HepG2 (cell line): ENCODE results near the gene BBLN. TPM values are rescaled to one million over a fixed set of nuclear protein-coding genes. Genes with fewer than 3 reads are reported as not detected.

Experiments
- ATAC-seq: fragments of 200-7000 bp; cut with Tn5 transposase; 3 replicates; pipeline ENCODE4 v1.9.1; 2020; ENCODE audit warnings: mild to moderate bottlenecking, moderate library complexity
- BruUV-seq: library from RNA; stranded (reverse); fragments of 400-500 nt; replicated peaks from 2 replicates; lab custom pipeline; 2021; lab: Mats Ljungman, UMichigan
- CTCF ChIA-PET: fragments of 300-600 bp; formaldehyde crosslinking; extraction: SDS; loops from one replicate; lab custom pipeline; 2021; ENCODE audit warnings: low total read pairs, inconsistent platforms, low intra/inter-chr PET ratio; lab: Yijun Ruan, JAX
- POLR2A ChIA-PET: fragments of 350-600 bp; sonication (Branson Sonifier 250); formaldehyde crosslinking; loops from one replicate; lab custom pipeline; 2020; ENCODE audit warnings: antibody characterized with exemption, inconsistent platforms; lab: Yijun Ruan, JAX
- DNase-seq: peaks from one replicate; pipeline ENCODE4 v3.0.0-alpha.2; 2015; ENCODE audit warnings: low spot score
- FAIRE-seq: peaks from 3 replicates; lab custom pipeline; 2011; peaks lifted over from hg19 to GRCh38; lab: Jason Lieb, UNC
- H2AFZ ChIP-seq: one replicate; pipeline ENCODE4 v1.6.1; 2011; ENCODE audit warnings: low read length, inconsistent platforms
- H3K27ac ChIP-seq: fragments of 300-600 bp; 3 replicates; pipeline ENCODE4 v1.8.0; 2011; ENCODE audit warnings: mixed run types, mild to moderate bottlenecking, mixed read lengths, low read length, inconsistent platforms; ENCODE audit not compliant: insufficient read depth; ENCODE audit errors: extremely low read length
- H3K27me3 ChIP-seq, 2 experiments: fragments of 200-600 bp in 1 of 2; 2 replicates in 1 of 2; 3 replicates in 1 of 2; pipeline versions ENCODE4 v1.6.0 to v1.8.0; 2011; ENCODE audit warnings: low read length in 2 of 2, mild to moderate bottlenecking in 2 of 2, moderate library complexity in 2 of 2, inconsistent platforms in 1 of 2; ENCODE audit not compliant: insufficient read depth in 2 of 2, control insufficient read depth in 1 of 2
- H3K36me3 ChIP-seq, 2 experiments: fragments of 200-600 bp in 1 of 2; replicated peaks in 1 of 2; 2 replicates in 1 of 2; 3 replicates in 1 of 2; pipeline versions ENCODE4 v1.5.1 to v1.8.0; 2011; ENCODE audit warnings: low read length in 2 of 2, inconsistent platforms in 1 of 2; ENCODE audit not compliant: insufficient read depth in 2 of 2, control insufficient read depth in 1 of 2
- H3K4me1 ChIP-seq: 2 replicates; pipeline ENCODE4 v1.5.1; 2012; ENCODE audit warnings: low read length, inconsistent platforms; ENCODE audit not compliant: insufficient read depth
- H3K4me2 ChIP-seq: 2 replicates; pipeline ENCODE4 v1.6.0; 2011; ENCODE audit warnings: low read depth, low read length, inconsistent platforms
- H3K4me3 ChIP-seq, 3 experiments: fragments of 200-600 bp in 1 of 3; sonication (generic), shearing (Covaris generic) in 1 of 3; replicated peaks in 1 of 3; 2 replicates each; pipeline ENCODE4 v1.5.1; 2011 to 2016; ENCODE audit warnings: low read length in 3 of 3, inconsistent platforms in 2 of 3, low read depth in 2 of 3, mild to moderate bottlenecking in 2 of 3, control low read depth in 1 of 3, mixed read lengths in 1 of 3; ENCODE audit not compliant: insufficient read depth in 1 of 3
- H3K79me2 ChIP-seq: one replicate; pipeline ENCODE4 v1.6.1; 2011; ENCODE audit warnings: low read length, inconsistent platforms; ENCODE audit not compliant: insufficient read depth
- H3K9ac ChIP-seq: 2 replicates; pipeline ENCODE4 v1.6.0; 2011; ENCODE audit warnings: mild to moderate bottlenecking, low read depth, low read length, inconsistent platforms; ENCODE audit not compliant: insufficient read depth
- H3K9me3 ChIP-seq: 2 replicates; pipeline ENCODE4 v1.5.1; 2012; ENCODE audit warnings: mild to moderate bottlenecking, low read length
- H4K20me1 ChIP-seq: 2 replicates; pipeline ENCODE4 v1.6.0; 2011; ENCODE audit warnings: inconsistent platforms, mild to moderate bottlenecking, low read length, moderate library complexity; ENCODE audit not compliant: insufficient read depth
- ARID4A ChIP-seq: sonication (generic); formaldehyde crosslinking; IDR thresholded peaks from 2 replicates; pipeline ENCODE4 v1.5.0; 2020; ENCODE audit warnings: mild to moderate bottlenecking, missing genetic modification reagents, borderline replicate concordance
- BORCS8-MEF2B ChIP-seq: sonication (generic); formaldehyde crosslinking; IDR thresholded peaks from 2 replicates; pipeline ENCODE4 v1.8.0; 2022; ENCODE audit warnings: mild to moderate bottlenecking, missing genetic modification reagents
- GATAD1 ChIP-seq: IDR thresholded peaks from 2 replicates; pipeline ENCODE4 v1.6.1; 2016; ENCODE audit warnings: missing genetic modification reagents, missing compliant biosample characterization
- HNF4A ChIP-seq: sonication (generic); formaldehyde crosslinking; IDR thresholded peaks from 2 replicates; pipeline ENCODE4 v1.4.0; 2020; ENCODE audit warnings: missing genetic modification reagents
- JUNB ChIP-seq: sonication (generic); formaldehyde crosslinking; IDR thresholded peaks from 2 replicates; pipeline ENCODE4 v1.8.0; 2022; ENCODE audit warnings: missing genetic modification reagents, mild to moderate bottlenecking, borderline replicate concordance
- KDM1A ChIP-seq: IDR thresholded peaks from 2 replicates; pipeline ENCODE4 v1.6.1; 2016; ENCODE audit warnings: missing compliant biosample characterization
- MAFF ChIP-seq: IDR thresholded peaks from 2 replicates; pipeline ENCODE4 v1.6.1; 2011; ENCODE audit warnings: low read depth, low read length, improper control_type of control experiment
- NFE2L2 ChIP-seq: fragments of 150-350 bp; IDR thresholded peaks from 2 replicates; pipeline ENCODE4 v1.6.1; 2014; ENCODE audit warnings: low read length
- RXRA ChIP-seq: sonication (generic); formaldehyde crosslinking; IDR thresholded peaks from 2 replicates; pipeline ENCODE4 v1.5.1; 2020; ENCODE audit warnings: missing genetic modification reagents
- ZBTB46 ChIP-seq: sonication (generic); formaldehyde crosslinking; IDR thresholded peaks from 2 replicates; pipeline ENCODE4 v1.4.0; 2020; ENCODE audit warnings: mild to moderate bottlenecking, missing genetic modification reagents, borderline replicate concordance
- ZMAT3 ChIP-seq: sonication (generic); formaldehyde crosslinking; conservative IDR thresholded peaks from 2 replicates; pipeline ENCODE4 v1.7.0; 2021; ENCODE audit warnings: missing genetic modification reagents
- ZNF3 ChIP-seq: IDR thresholded peaks from 2 replicates; pipeline ENCODE4 v1.7.0; 2017; ENCODE audit warnings: inconsistent platforms
- ZNF33B ChIP-seq: sonication (generic); formaldehyde crosslinking; IDR thresholded peaks from 2 replicates; pipeline ENCODE4 v1.5.1; 2020; ENCODE audit warnings: mild to moderate bottlenecking, missing genetic modification reagents
- ZNF546 ChIP-seq: sonication (generic); formaldehyde crosslinking; conservative IDR thresholded peaks from 2 replicates; pipeline ENCODE4 v1.8.1; 2023; ENCODE audit warnings: mild to moderate bottlenecking, missing genetic modification reagents
- ZNF687 ChIP-seq: sonication (generic); formaldehyde crosslinking; IDR thresholded peaks from 2 replicates; pipeline ENCODE4 v1.5.1; 2020; ENCODE audit warnings: mild to moderate bottlenecking, missing genetic modification reagents, moderate library complexity
- WGBS: methylation state at CpG from one replicate; pipeline ENCODE4 v1.1.6; 2017; ENCODE audit warnings: low lambda C conversion rate; 5-methylcytosine and 5-hydroxymethylcytosine counted together
- in situ Hi-C: cut with HindIII; loops from 2 replicates; pipeline ENCODE4 v1.10.0; 2017; ENCODE audit warnings: low pct_unique_long_range_greater_than_20kb; ENCODE audit not compliant: extremely low pct_ligation_motif_present
- intact Hi-C: fragments of 100-400 bp; cut with micrococcal nuclease; formaldehyde crosslinking; loops from one replicate; pipeline ENCODE4 v1.10.0; 2022; ENCODE audit not compliant: unreplicated experiment
- polyA plus RNA-seq, 8 experiments: library from polyadenylated mRNA; depleted of rRNA in 3 of 8; stranded (reverse) in 7 of 8; unstranded in 1 of 8; fragments of >200 nt; fragmentation: Illumina TruSeq in 4 of 8; extraction: Trizol in 4 of 8; gene quantifications; 2 replicates each; pipeline versions ENCODE4 v1.2.1 to v1.2.3, GENCODE V29; 2011 to 2016; ENCODE audit warnings: low read depth in 4 of 8, missing spikeins in 1 of 8, mixed read lengths in 1 of 8; ENCODE audit not compliant: insufficient read depth in 1 of 8
- total RNA-seq, 5 experiments: library from RNA; depleted of rRNA; stranded (reverse); fragments of >200 nt; fragmentation: Illumina TruSeq; extraction: Trizol; gene quantifications; 2 replicates each; pipeline ENCODE4 v1.2.3, GENCODE V29; 2016; ENCODE audit warnings: low read depth in 1 of 5

Gene BBLN
- total and polyA plus RNA-seq, 2 of the 13 experiments (the other 11 are each of a cell fraction or from before 2014, with no cell fraction given): 27.6 to 33.1 TPM

- POLR2A ChIA-PET: interaction anchor here (2.2 kb wide), 1 partner anchor 16 kb away, joined by 7 read pairs; the partner anchor contains the start of gene BBLN
- FAIRE-seq: no peak
- Histone ChIP-seq H3K27ac (no peak overlapping the region), H3K36me3 (no peaks in the 10 kb centered on the region), H3K79me2 (no peaks in the 10 kb centered on the region), H3K9ac (no peak overlapping the region), H2AFZ (no peak overlapping the region), H3K9me3 (no peaks in the 10 kb centered on the region), H4K20me1 (no peaks in the 10 kb centered on the region), H3K4me2 (peak overlapping the region; percentile 49; the same call in 1 of the 2 replicates), H3K4me1 (peaks cover 50% of the 10 kb centered on the region), H3K4me3 (peak overlapping the region in 1 of 3 experiments; percentile 25; a peak in 1 of 6 replicates), H3K27me3 (peaks cover 0 to 25% of the 10 kb centered on the region in 2 experiments; a peak in 3 of 5 replicates)
- intact Hi-C loops: no loop called here
- WGBS: 73% methylated on average over 7 of the region's 8 CpGs
- no peak for DNase-seq
- BruUV-seq: no TSS peak
- peak; percentile 64 for ATAC-seq
- in situ Hi-C loops: no loop called here
- CTCF ChIA-PET: interaction anchor here (1.3 kb wide), 1 partner anchor 26 kb away, joined by 4 read pairs; no protein-coding TSS in a partner anchor
- TF ChIP-seq ZNF687 (CRISPR knock-in tag) (peak; percentile 24), ZMAT3 (CRISPR knock-in tag) (no peak), NFE2L2 (no peak), MAFF (no peak), BORCS8-MEF2B (CRISPR knock-in tag) (no peak), ZBTB46 (no peak), GATAD1 (CRISPR knock-in tag) (no peak), ZNF3 (no peak), RXRA (peak; percentile 15; the same call in 1 of the 2 replicates), ZNF33B (no peak), KDM1A (no peak), JUNB (CRISPR knock-in tag) (no peak), HNF4A (CRISPR knock-in tag) (0 out of 2 replicates have a peak, but pooled peaks have one; percentile 19), ARID4A (CRISPR knock-in tag) (no peak), ZNF546 (CRISPR knock-in tag) (no peak)
These were observed 16.4 kb upstream of the BBLN start for GRCh38 chr9:128143525-128144238.
